HEK293 (cell line): ENCODE data around the gene NPPB.

Experiments used
- CTCF ChIA-PET: fragments of 350-600 bp; formaldehyde crosslinking; extraction: SDS; loops from one replicate; lab custom pipeline; 2021; ENCODE audit warnings: antibody characterized with exemption; lab: Yijun Ruan, JAX
- POLR2A ChIA-PET: fragments of 300-600 bp; formaldehyde crosslinking; extraction: SDS; loops from one replicate; lab custom pipeline; 2020; ENCODE audit warnings: antibody characterized with exemption, inconsistent platforms; lab: Yijun Ruan, JAX
- H3K27ac ChIP-seq: fragments of 200-500 bp; sonication (Bioruptor generic); 2 replicates; pipeline ENCODE4 v1.5.1; 2014; ENCODE audit warnings: low read depth, low read length, control low read depth, inconsistent platforms; ENCODE audit errors: extremely low read depth
- H3K36me3 ChIP-seq, 2 experiments: fragments of 200-500 bp in 1 of 2; sonication (Bioruptor generic) in 1 of 2; 1 replicate in 1 of 2; 2 replicates in 1 of 2; pipeline ENCODE4 v1.5.1; 2014 to 2017; ENCODE audit warnings: inconsistent platforms in 2 of 2, low read length in 2 of 2; ENCODE audit not compliant: control insufficient read depth in 2 of 2, insufficient read depth in 1 of 2
- H3K4me1 ChIP-seq: fragments of 200-500 bp; sonication (Bioruptor generic); 2 replicates; pipeline ENCODE4 v1.5.1; 2014; ENCODE audit warnings: mild to moderate bottlenecking, low read length, inconsistent platforms; ENCODE audit not compliant: control insufficient read depth, insufficient read depth
- H3K4me3 ChIP-seq: 2 replicates; pipeline ENCODE4 v1.5.1; 2011; ENCODE audit warnings: low read depth, mild to moderate bottlenecking, control low read depth, low read length, moderate library complexity
- H3K9me3 ChIP-seq: fragments of 200-500 bp; sonication (Bioruptor generic); 2 replicates; pipeline ENCODE4 v1.5.1; 2014; ENCODE audit warnings: low read depth, low read length, inconsistent platforms; ENCODE audit not compliant: control insufficient read depth, insufficient read depth
- KLF1 ChIP-seq: fragments of 450-650 bp; formaldehyde crosslinking; IDR thresholded peaks from 2 replicates; pipeline ENCODE4 v1.5.1; 2016; ENCODE audit warnings: missing biosample characterization, missing genetic modification characterization
- SP7 ChIP-seq: fragments of 450-650 bp; formaldehyde crosslinking; IDR thresholded peaks from 2 replicates; pipeline ENCODE4 v1.5.1; 2016; ENCODE audit warnings: missing biosample characterization, missing genetic modification characterization
- ZNF2 ChIP-seq: fragments of 450-650 bp; formaldehyde crosslinking; IDR thresholded peaks from 2 replicates; pipeline ENCODE4 v1.5.1; 2016; ENCODE audit warnings: missing biosample characterization, missing genetic modification characterization
- ZNF211 ChIP-seq: fragments of 450-650 bp; formaldehyde crosslinking; IDR thresholded peaks from 2 replicates; pipeline ENCODE4 v1.5.1; 2016; ENCODE audit warnings: low read depth, missing biosample characterization, missing genetic modification characterization
- ZNF266 ChIP-seq: fragments of 450-650 bp; formaldehyde crosslinking; IDR thresholded peaks from 2 replicates; pipeline ENCODE4 v1.5.1; 2016; ENCODE audit warnings: missing biosample characterization, missing genetic modification characterization, low read depth
- ZNF350 ChIP-seq: fragments of 450-650 bp; formaldehyde crosslinking; IDR thresholded peaks from 2 replicates; pipeline ENCODE4 v1.5.0; 2017; ENCODE audit warnings: missing biosample characterization, mild to moderate bottlenecking, missing genetic modification characterization
- ZNF530 ChIP-seq: fragments of 450-650 bp; formaldehyde crosslinking; IDR thresholded peaks from 2 replicates; pipeline ENCODE4 v1.5.1; 2016; ENCODE audit warnings: low read depth, missing biosample characterization, missing genetic modification characterization
- ZNF549 ChIP-seq: fragments of 450-650 bp; IDR thresholded peaks from 2 replicates; pipeline ENCODE4 v1.5.1; 2018; ENCODE audit warnings: missing biosample characterization, missing genetic modification characterization, mild to moderate bottlenecking, inconsistent platforms, moderate library complexity
- ZNF561 ChIP-seq: fragments of 450-650 bp; IDR thresholded peaks from 2 replicates; pipeline ENCODE4 v1.5.1; 2018; ENCODE audit warnings: missing biosample characterization, missing genetic modification characterization, borderline replicate concordance
- ZNF621 ChIP-seq: fragments of 450-650 bp; formaldehyde crosslinking; IDR thresholded peaks from 2 replicates; pipeline ENCODE4 v1.5.1; 2017; ENCODE audit warnings: missing biosample characterization, missing genetic modification characterization
- ZNF660 ChIP-seq: fragments of 450-650 bp; IDR thresholded peaks from 2 replicates; pipeline ENCODE4 v1.5.1; 2018; ENCODE audit warnings: missing biosample characterization, mild to moderate bottlenecking, missing genetic modification characterization
- ZNF776 ChIP-seq: fragments of 450-650 bp; formaldehyde crosslinking; IDR thresholded peaks from 2 replicates; pipeline ENCODE4 v1.5.0; 2017; ENCODE audit warnings: missing biosample characterization, missing genetic modification characterization, borderline replicate concordance
- TF ChIP-seq, protein P1 (sequence below): fragments of 450-650 bp; formaldehyde crosslinking; IDR thresholded peaks from 2 replicates; pipeline ENCODE4 v1.5.1; 2017; ENCODE audit warnings: missing biosample characterization, missing genetic modification characterization
- TF ChIP-seq, protein P2 (sequence below): fragments of 450-650 bp; formaldehyde crosslinking; IDR thresholded peaks from 2 replicates; pipeline ENCODE4 v1.5.1; 2017; ENCODE audit warnings: missing biosample characterization, mild to moderate bottlenecking, missing genetic modification characterization, moderate library complexity
- TF ChIP-seq, protein P3 (sequence below): fragments of 450-650 bp; formaldehyde crosslinking; IDR thresholded peaks from 2 replicates; pipeline ENCODE4 v1.5.1; 2016; ENCODE audit warnings: missing biosample characterization, missing genetic modification characterization, borderline replicate concordance
- TF ChIP-seq, protein P4 (sequence below): fragments of 450-650 bp; formaldehyde crosslinking; IDR thresholded peaks from 2 replicates; pipeline ENCODE4 v1.5.1; 2016; ENCODE audit warnings: missing biosample characterization, missing genetic modification characterization

NPPB gene

DNA sequence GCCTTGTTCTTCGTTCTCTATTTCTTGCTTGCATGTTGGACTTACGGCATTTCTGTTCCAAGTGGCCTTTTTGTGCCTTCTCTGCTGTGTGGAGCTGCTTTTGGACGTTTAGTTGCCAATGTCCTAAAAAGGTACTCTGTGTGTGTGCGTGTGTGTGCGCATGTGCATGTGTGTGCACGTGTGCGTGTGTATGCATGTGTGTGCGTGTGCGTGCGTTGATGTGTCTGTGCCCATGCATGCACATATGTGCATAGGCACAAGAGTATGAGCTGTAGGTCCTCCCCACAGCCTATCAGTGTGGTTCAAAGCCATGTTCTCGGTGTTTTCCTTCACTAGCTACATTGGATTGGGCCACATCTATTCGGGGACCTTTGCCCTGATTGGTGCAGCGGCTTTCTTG lies 24.8 kb downstream of the NPPB start:
- H3K27ac ChIP-seq, result no peak overlapping the region
- ChIA-PET CTCF (interaction anchor here (1.0 to 1.2 kb wide), 3 partner anchors 14 to 74 kb away, joined by 3 to 4 read pairs (median 3); no protein-coding TSS in a partner anchor), POLR2A (no interaction called here)
- no peaks in the 10 kb centered on the region for H3K4me1 ChIP-seq
- TF ChIP-seq, protein P1, sequence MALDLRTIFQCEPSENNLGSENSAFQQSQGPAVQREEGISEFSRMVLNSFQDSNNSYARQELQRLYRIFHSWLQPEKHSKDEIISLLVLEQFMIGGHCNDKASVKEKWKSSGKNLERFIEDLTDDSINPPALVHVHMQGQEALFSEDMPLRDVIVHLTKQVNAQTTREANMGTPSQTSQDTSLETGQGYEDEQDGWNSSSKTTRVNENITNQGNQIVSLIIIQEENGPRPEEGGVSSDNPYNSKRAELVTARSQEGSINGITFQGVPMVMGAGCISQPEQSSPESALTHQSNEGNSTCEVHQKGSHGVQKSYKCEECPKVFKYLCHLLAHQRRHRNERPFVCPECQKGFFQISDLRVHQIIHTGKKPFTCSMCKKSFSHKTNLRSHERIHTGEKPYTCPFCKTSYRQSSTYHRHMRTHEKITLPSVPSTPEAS, result 0 out of 2 replicates have a peak, but pooled peaks have one; percentile 11
- no peak for TF ChIP-seq ZNF266 (tag by site-specific recombination)
- peaks cover 0 to 94% of the 10 kb centered on the region in 2 experiments; a peak in 2 of 3 replicates for H3K36me3 ChIP-seq
- no peak overlapping the region for H3K4me3 ChIP-seq
- no peaks in the 10 kb centered on the region for H3K9me3 ChIP-seq

DNA sequence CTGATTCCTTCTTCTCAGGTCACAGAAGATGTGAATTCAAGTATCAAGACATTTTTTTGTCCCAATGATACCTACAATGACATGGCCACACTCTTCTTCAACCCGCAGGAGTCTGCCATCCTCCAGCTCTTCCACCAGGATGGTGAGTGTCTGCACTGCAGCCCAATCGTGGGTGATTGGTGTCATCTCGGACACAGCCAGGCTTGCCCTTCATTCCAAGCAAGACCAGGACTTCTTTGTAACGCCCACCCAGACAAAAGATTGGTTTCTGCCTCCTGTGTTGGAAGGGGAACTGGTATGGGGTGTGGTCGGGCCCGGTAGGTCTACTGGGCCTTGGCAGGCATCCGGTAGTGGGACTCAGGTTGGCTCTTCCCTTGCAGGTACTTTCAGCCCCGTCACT lies 25.2 kb downstream of the NPPB start:
- TF ChIP-seq, protein P2, sequence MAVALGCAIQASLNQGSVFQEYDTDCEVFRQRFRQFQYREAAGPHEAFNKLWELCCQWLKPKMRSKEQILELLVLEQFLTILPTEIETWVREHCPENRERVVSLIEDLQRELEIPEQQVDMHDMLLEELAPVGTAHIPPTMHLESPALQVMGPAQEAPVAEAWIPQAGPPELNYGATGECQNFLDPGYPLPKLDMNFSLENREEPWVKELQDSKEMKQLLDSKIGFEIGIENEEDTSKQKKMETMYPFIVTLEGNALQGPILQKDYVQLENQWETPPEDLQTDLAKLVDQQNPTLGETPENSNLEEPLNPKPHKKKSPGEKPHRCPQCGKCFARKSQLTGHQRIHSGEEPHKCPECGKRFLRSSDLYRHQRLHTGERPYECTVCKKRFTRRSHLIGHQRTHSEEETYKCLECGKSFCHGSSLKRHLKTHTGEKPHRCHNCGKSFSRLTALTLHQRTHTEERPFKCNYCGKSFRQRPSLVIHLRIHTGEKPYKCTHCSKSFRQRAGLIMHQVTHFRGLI, result no peak
- no peak for TF ChIP-seq ZNF621 (tag by site-specific recombination)
- TF ChIP-seq ZNF350 (tag by site-specific recombination), result no peak
- TF ChIP-seq ZNF660 (tag by site-specific recombination), result no peak
- TF ChIP-seq, protein P3, sequence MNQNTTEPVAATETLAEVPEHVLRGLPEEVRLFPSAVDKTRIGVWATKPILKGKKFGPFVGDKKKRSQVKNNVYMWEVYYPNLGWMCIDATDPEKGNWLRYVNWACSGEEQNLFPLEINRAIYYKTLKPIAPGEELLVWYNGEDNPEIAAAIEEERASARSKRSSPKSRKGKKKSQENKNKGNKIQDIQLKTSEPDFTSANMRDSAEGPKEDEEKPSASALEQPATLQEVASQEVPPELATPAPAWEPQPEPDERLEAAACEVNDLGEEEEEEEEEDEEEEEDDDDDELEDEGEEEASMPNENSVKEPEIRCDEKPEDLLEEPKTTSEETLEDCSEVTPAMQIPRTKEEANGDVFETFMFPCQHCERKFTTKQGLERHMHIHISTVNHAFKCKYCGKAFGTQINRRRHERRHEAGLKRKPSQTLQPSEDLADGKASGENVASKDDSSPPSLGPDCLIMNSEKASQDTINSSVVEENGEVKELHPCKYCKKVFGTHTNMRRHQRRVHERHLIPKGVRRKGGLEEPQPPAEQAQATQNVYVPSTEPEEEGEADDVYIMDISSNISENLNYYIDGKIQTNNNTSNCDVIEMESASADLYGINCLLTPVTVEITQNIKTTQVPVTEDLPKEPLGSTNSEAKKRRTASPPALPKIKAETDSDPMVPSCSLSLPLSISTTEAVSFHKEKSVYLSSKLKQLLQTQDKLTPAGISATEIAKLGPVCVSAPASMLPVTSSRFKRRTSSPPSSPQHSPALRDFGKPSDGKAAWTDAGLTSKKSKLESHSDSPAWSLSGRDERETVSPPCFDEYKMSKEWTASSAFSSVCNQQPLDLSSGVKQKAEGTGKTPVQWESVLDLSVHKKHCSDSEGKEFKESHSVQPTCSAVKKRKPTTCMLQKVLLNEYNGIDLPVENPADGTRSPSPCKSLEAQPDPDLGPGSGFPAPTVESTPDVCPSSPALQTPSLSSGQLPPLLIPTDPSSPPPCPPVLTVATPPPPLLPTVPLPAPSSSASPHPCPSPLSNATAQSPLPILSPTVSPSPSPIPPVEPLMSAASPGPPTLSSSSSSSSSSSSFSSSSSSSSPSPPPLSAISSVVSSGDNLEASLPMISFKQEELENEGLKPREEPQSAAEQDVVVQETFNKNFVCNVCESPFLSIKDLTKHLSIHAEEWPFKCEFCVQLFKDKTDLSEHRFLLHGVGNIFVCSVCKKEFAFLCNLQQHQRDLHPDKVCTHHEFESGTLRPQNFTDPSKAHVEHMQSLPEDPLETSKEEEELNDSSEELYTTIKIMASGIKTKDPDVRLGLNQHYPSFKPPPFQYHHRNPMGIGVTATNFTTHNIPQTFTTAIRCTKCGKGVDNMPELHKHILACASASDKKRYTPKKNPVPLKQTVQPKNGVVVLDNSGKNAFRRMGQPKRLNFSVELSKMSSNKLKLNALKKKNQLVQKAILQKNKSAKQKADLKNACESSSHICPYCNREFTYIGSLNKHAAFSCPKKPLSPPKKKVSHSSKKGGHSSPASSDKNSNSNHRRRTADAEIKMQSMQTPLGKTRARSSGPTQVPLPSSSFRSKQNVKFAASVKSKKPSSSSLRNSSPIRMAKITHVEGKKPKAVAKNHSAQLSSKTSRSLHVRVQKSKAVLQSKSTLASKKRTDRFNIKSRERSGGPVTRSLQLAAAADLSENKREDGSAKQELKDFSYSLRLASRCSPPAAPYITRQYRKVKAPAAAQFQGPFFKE (tag by site-specific recombination), result no peak
- TF ChIP-seq ZNF530 (tag by site-specific recombination), result no peak
- TF ChIP-seq SP7 (tag by site-specific recombination), result no peak
- TF ChIP-seq, all 188 proteins: peak for 0
- ChIA-PET CTCF (interaction anchor here (1.0 to 1.2 kb wide), 2 partner anchors 60 to 74 kb away, joined by 3 read pairs; no protein-coding TSS in a partner anchor), POLR2A (no interaction called here)
- H3K4me1 ChIP-seq, result no peaks in the 10 kb centered on the region
- H3K9me3 ChIP-seq, result no peaks in the 10 kb centered on the region
- no peak overlapping the region for H3K27ac ChIP-seq
- H3K36me3 ChIP-seq, result peaks cover 0 to 95% of the 10 kb centered on the region in 2 experiments; a peak in 2 of 3 replicates
- H3K4me3 ChIP-seq, result no peak overlapping the region

DNA sequence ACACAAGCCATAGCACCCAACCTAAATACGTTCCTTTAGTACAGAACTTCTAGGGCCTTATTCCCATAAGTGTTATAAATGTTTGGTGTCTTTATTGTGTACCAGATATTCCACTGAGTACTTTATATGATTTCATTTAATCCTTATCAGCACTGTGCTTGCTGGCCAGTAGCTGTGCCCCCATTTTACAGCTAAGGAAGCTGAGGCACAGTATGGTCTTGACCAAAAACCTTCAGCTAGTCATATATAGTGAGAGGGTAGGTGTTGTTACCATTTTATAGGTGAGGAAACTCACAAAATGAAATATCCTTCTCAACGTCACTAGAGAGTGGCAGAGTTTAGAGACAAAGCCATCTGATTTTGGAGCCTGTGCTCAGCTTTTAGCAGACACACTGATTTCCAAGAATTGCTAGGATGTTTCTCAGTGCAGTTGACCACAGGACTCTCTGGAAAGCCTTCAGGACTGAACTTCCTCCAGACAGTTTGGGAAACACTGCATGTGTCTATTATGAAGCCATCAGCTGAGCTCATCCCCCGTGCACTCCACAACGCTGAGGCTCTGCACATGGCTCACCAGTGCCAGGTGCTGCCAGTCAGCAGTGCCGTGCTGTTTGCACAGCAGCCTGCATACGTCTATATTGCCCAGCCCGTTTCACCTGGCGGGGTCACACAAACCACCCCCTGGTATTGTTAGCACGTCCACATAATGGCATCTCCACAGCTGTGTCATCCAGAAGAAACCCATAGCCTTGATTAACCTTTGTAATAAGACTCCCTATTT lies 26.6 kb downstream of the NPPB start:
- H3K4me3 ChIP-seq, result no peak overlapping the region
- no peaks in the 10 kb centered on the region for H3K9me3 ChIP-seq
- H3K4me1 ChIP-seq, result no peaks in the 10 kb centered on the region
- ChIA-PET CTCF (interaction anchor here (0.6 to 1.3 kb wide), 4 partner anchors 10 to 72 kb away, joined by 3 to 4 read pairs (median 4); no protein-coding TSS in a partner anchor), POLR2A (interaction anchor here (1.7 kb wide), 1 partner anchor 187 kb away, joined by 7 read pairs; the partner anchor contains the start of gene MIIP)
- TF ChIP-seq ZNF211 (no peak), ZNF776 (tag by site-specific recombination) (no peak), ZNF549 (tag by site-specific recombination) (no peak), ZNF561 (no peak), KLF1 (tag by site-specific recombination) (no peak), ZNF2 (no peak)
- TF ChIP-seq, protein P4, sequence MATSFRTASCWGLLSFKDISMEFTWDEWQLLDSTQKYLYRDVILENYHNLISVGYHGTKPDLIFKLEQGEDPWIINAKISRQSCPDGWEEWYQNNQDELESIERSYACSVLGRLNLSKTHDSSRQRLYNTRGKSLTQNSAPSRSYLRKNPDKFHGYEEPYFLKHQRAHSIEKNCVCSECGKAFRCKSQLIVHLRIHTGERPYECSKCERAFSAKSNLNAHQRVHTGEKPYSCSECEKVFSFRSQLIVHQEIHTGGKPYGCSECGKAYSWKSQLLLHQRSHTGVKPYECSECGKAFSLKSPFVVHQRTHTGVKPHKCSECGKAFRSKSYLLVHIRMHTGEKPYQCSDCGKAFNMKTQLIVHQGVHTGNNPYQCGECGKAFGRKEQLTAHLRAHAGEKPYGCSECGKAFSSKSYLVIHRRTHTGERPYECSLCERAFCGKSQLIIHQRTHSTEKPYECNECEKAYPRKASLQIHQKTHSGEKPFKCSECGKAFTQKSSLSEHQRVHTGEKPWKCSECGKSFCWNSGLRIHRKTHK (tag by site-specific recombination), result no peak
- no peak overlapping the region for H3K27ac ChIP-seq
- H3K36me3 ChIP-seq, result peaks cover 0 to 94% of the 10 kb centered on the region in 2 experiments; a peak in 2 of 3 replicates
